ENCODE data around the gene EPHB2.

Gene EPHB2

GRCh38 chr1:22819361-22819760 is 108.7 kb downstream of the EPHB2 start:
- no peaks in the 10 kb centered on the region for H3K4me1 ChIP-seq (ENCODE audit: control insufficient read depth, low read depth, low read length)
- no peak overlapping the region for H3K4me3 ChIP-seq (ENCODE audit: low read length)
- H3K36me3 ChIP-seq (ENCODE audit: control insufficient read depth, low read depth, low read length), result no peaks in the 10 kb centered on the region
- H3K27me3 ChIP-seq (ENCODE audit: control insufficient read depth, insufficient read depth, low read length), result no peaks in the 10 kb centered on the region
- H3K9me3 ChIP-seq (ENCODE audit: control insufficient read depth, low read depth, low read length), result no peaks in the 10 kb centered on the region
- no peak overlapping the region for H3K9ac ChIP-seq (ENCODE audit: low read length)
- no peak overlapping the region for H3K27ac ChIP-seq (ENCODE audit: low read length)

- Histone ChIP-seq H3K9ac (ENCODE audit: low read length) (no peak overlapping the region), H3K4me1 (ENCODE audit: control insufficient read depth, low read depth, low read length) (peaks cover under 1% of the 10 kb centered on the region), H3K4me3 (ENCODE audit: low read length) (no peak overlapping the region), H3K36me3 (ENCODE audit: control insufficient read depth, low read depth, low read length) (no peaks in the 10 kb centered on the region), H3K27me3 (ENCODE audit: control insufficient read depth, insufficient read depth, low read length) (no peaks in the 10 kb centered on the region), H3K27ac (ENCODE audit: low read length) (no peak overlapping the region), H3K9me3 (ENCODE audit: control insufficient read depth, low read depth, low read length) (no peaks in the 10 kb centered on the region)
Measured at GRCh38 chr1:22821027-22821426, 110.4 kb downstream of the EPHB2 start.

- no peaks in the 10 kb centered on the region for H3K9me3 ChIP-seq (ENCODE audit: control insufficient read depth, low read depth, low read length)
- H3K4me1 ChIP-seq (ENCODE audit: control insufficient read depth, low read depth, low read length), result peaks cover 14% of the 10 kb centered on the region
- H3K36me3 ChIP-seq (ENCODE audit: control insufficient read depth, low read depth, low read length), result no peaks in the 10 kb centered on the region
- H3K27ac ChIP-seq (ENCODE audit: low read length), result no peak overlapping the region
- no peak overlapping the region for H3K4me3 ChIP-seq (ENCODE audit: low read length)
- no peaks in the 10 kb centered on the region for H3K27me3 ChIP-seq (ENCODE audit: control insufficient read depth, insufficient read depth, low read length)
- no peak overlapping the region for H3K9ac ChIP-seq (ENCODE audit: low read length)
Measured at GRCh38 chr1:22822371-22822770, 111.7 kb downstream of the EPHB2 start.

DNA sequence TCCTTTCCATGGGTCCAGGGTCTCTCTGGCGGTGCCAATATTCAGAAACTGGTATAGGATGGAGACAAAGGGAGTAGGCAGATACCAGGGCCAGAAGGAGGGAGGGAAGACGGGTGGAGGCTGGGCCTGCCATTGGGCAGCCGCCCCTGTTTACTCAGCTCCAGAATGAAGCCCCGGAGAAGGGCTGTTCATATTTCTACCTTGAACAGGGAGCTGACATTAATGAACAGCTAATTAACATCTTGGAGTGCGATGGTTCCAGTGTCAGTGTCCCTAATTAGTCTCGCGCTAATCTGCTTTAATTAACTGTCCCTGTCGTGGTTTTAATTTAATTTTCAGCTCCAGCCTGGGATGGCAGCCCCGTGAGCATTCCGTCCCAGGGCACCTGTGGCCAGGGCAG is 113.8 kb downstream of the EPHB2 start:
- H3K27me3 ChIP-seq (ENCODE audit: control insufficient read depth, insufficient read depth, low read length), result no peaks in the 10 kb centered on the region
- no peaks in the 10 kb centered on the region for H3K36me3 ChIP-seq (ENCODE audit: control insufficient read depth, low read depth, low read length)
- H3K9me3 ChIP-seq (ENCODE audit: control insufficient read depth, low read depth, low read length), result no peaks in the 10 kb centered on the region
- no peak overlapping the region for H3K27ac ChIP-seq (ENCODE audit: low read length)
- peaks cover 22% of the 10 kb centered on the region for H3K4me1 ChIP-seq (ENCODE audit: control insufficient read depth, low read depth, low read length)
- H3K4me3 ChIP-seq (ENCODE audit: low read length), result no peak overlapping the region
- H3K9ac ChIP-seq (ENCODE audit: low read length), result no peak overlapping the region

DNA sequence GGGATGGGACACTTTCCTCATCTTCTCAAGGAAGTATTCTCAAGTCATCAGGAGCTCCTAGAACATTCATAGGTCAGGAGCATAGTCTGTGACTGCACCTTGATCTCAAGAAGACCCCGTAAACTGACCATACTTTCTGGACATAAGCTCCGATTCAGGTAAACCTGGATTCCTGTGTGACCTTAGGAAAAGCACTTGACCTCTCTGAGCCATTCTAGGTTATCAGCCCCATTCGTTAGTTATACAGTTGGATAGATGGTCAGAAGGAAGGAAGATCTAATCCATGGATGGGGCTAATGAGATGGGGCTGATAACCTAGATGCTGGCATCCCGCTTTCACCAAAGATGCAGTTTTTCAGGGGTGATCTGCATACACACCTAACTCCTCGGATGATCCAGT is 114.3 kb downstream of the EPHB2 start:
- Histone ChIP-seq H3K36me3 (ENCODE audit: control insufficient read depth, low read depth, low read length) (no peaks in the 10 kb centered on the region), H3K9me3 (ENCODE audit: control insufficient read depth, low read depth, low read length) (no peaks in the 10 kb centered on the region), H3K4me1 (ENCODE audit: control insufficient read depth, low read depth, low read length) (peaks cover 23% of the 10 kb centered on the region), H3K27me3 (ENCODE audit: control insufficient read depth, insufficient read depth, low read length) (no peaks in the 10 kb centered on the region), H3K9ac (ENCODE audit: low read length) (no peak overlapping the region), H3K4me3 (ENCODE audit: low read length) (no peak overlapping the region), H3K27ac (ENCODE audit: low read length) (no peak overlapping the region)

GRCh38 chr1:22825486-22826189 is 115.0 kb downstream of the EPHB2 start:
- peaks cover 23% of the 10 kb centered on the region for H3K4me1 ChIP-seq (ENCODE audit: control insufficient read depth, low read depth, low read length)

DNA sequence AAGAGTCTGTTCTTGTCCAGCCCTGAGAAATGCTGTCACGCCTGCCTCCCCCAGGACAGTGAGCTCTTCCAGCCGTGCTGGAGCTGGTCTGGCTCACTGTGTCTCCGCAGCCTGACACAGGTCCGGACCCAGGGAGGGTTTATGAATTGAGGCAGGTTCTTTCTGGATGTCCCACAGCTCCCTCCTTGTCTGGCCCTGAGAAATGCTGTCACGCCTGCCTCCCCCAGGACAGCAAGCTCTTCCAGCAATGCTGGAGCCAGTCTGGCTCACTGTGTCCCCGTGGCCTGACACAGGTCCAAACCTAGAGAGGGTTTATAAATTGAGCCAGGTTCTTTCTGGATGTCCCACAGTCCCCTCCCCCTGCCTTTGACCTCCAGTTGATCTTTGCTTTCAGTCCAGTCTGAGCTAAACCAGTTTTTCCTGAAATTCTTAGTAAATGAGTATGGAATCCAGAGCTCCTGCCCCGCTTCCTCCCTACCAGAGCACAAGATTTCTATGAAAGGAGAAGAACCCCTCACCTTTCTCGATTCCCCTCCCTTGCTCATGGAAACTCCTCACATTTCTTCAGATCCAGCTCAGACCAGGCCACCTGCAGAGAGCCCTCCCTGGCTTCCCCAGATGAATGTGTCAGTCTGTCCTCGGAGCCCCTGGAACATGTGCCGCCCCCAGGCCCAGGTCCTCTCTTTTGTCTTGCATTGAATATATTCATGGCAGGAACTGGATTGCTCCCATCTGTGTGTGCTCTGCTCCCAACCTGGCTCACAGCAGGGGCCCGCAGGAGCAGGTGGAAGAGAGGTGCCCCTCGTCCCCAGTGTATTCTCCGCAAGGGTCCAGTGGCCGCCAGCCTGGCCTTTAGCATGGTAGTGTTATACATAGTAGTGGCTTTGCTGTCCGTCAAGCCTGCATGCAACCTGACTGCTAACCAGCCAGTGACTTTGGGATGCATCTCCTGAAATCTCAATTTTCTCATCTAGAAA is 116.3 kb downstream of the EPHB2 start:
- H3K9me3 ChIP-seq (ENCODE audit: control insufficient read depth, low read depth, low read length), result no peaks in the 10 kb centered on the region
- H3K4me1 ChIP-seq (ENCODE audit: control insufficient read depth, low read depth, low read length), result peaks cover 23% of the 10 kb centered on the region
- no peak overlapping the region for H3K9ac ChIP-seq (ENCODE audit: low read length)
- no peaks in the 10 kb centered on the region for H3K36me3 ChIP-seq (ENCODE audit: control insufficient read depth, low read depth, low read length)
- no peaks in the 10 kb centered on the region for H3K27me3 ChIP-seq (ENCODE audit: control insufficient read depth, insufficient read depth, low read length)
- peak overlapping the region; percentile 16 for H3K4me3 ChIP-seq (ENCODE audit: low read length)
- H3K27ac ChIP-seq (ENCODE audit: low read length), result no peak overlapping the region

More at GRCh38 chr1:22825486-22826189, 115.0 kb downstream of the EPHB2 start:
- Histone ChIP-seq H3K9ac (ENCODE audit: low read length) (no peak overlapping the region), H3K4me3 (ENCODE audit: low read length) (no peak overlapping the region), H3K36me3 (ENCODE audit: control insufficient read depth, low read depth, low read length) (no peaks in the 10 kb centered on the region), H3K9me3 (ENCODE audit: control insufficient read depth, low read depth, low read length) (no peaks in the 10 kb centered on the region), H3K27me3 (ENCODE audit: control insufficient read depth, insufficient read depth, low read length) (no peaks in the 10 kb centered on the region), H3K27ac (ENCODE audit: low read length) (no peak overlapping the region)

GRCh38 chr1:22827666-22828483 is 117.2 kb downstream of the EPHB2 start:
- peaks cover 23% of the 10 kb centered on the region for H3K4me1 ChIP-seq (ENCODE audit: control insufficient read depth, low read depth, low read length)
- no peaks in the 10 kb centered on the region for H3K9me3 ChIP-seq (ENCODE audit: control insufficient read depth, low read depth, low read length)
- no peaks in the 10 kb centered on the region for H3K27me3 ChIP-seq (ENCODE audit: control insufficient read depth, insufficient read depth, low read length)
- H3K4me3 ChIP-seq (ENCODE audit: low read length), result no peak overlapping the region
- H3K27ac ChIP-seq (ENCODE audit: low read length), result no peak overlapping the region
- no peaks in the 10 kb centered on the region for H3K36me3 ChIP-seq (ENCODE audit: control insufficient read depth, low read depth, low read length)
- no peak overlapping the region for H3K9ac ChIP-seq (ENCODE audit: low read length)

DNA sequence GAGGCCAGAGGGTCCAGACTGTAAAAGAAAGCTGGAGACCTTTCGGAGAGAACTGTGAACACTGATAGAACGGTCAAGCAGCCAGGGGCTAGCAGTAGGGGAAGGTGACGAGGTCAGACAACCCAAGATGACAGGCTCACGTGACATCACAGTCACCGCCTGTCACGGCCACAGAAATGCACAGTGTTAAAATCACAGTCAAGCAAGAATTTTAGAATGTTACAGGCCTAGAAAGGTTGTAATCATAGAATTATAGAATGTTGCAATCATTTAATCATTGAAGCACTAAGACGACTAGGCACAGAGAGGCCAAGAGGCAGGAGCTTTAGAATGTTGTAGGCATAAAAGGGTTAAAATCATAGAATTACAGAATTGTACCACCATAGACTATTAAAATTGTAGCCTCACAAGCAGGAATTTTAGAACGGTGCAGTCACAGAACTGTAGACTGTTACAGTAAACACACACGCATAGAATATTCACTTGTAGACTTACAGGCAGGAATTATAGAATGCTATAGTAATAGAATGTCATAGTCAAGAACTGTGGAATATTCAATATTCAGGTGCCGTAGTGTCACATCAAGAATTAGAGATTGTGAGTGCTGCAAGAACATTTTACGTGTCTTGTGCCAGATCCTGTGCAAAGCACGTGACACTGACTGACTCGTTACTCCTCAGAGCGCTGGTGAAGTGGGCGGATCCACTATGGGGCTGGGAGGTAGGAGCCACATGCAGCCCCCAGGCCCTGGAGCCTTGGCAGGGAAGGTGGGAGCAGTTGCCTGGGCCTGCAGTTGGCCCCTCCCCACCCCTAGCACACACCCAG is 118.1 kb downstream of the EPHB2 start:
- Histone ChIP-seq H3K27ac (ENCODE audit: low read length) (no peak overlapping the region), H3K4me1 (ENCODE audit: control insufficient read depth, low read depth, low read length) (peaks cover 23% of the 10 kb centered on the region)

GRCh38 chr1:22829309-22829989 is 118.8 kb downstream of the EPHB2 start:
- H3K27me3 ChIP-seq (ENCODE audit: control insufficient read depth, insufficient read depth, low read length), result no peaks in the 10 kb centered on the region
- H3K9me3 ChIP-seq (ENCODE audit: control insufficient read depth, low read depth, low read length), result no peaks in the 10 kb centered on the region
- H3K9ac ChIP-seq (ENCODE audit: low read length), result no peak overlapping the region
- H3K4me3 ChIP-seq (ENCODE audit: low read length), result no peak overlapping the region
- peaks cover 23% of the 10 kb centered on the region for H3K4me1 ChIP-seq (ENCODE audit: control insufficient read depth, low read depth, low read length)
- no peak overlapping the region for H3K27ac ChIP-seq (ENCODE audit: low read length)
- H3K36me3 ChIP-seq (ENCODE audit: control insufficient read depth, low read depth, low read length), result no peaks in the 10 kb centered on the region

More for the DNA sequence above, 118.1 kb downstream of the EPHB2 start:
- no peaks in the 10 kb centered on the region for H3K36me3 ChIP-seq (ENCODE audit: control insufficient read depth, low read depth, low read length)
- H3K4me3 ChIP-seq (ENCODE audit: low read length), result no peak overlapping the region
- no peak overlapping the region for H3K9ac ChIP-seq (ENCODE audit: low read length)
- no peaks in the 10 kb centered on the region for H3K27me3 ChIP-seq (ENCODE audit: control insufficient read depth, insufficient read depth, low read length)
- H3K9me3 ChIP-seq (ENCODE audit: control insufficient read depth, low read depth, low read length), result no peaks in the 10 kb centered on the region

All from iPS-18a (cell line).